Loucy (cell line): ENCODE data around the gene MAD1L1.

Experiments
- H2AFZ ChIP-seq: fragments of 200-600 bp; sonication (generic); 2 replicates; pipeline ENCODE4 v1.6.0; 2016; ENCODE audit warnings: antibody characterized with exemption, mild to moderate bottlenecking, low read length, moderate library complexity
- H3F3A ChIP-seq: fragments of 200-600 bp; 2 replicates; pipeline ENCODE4 v1.6.0; 2016; ENCODE audit warnings: antibody characterized with exemption, low read depth, mild to moderate bottlenecking
- H3K27me3 ChIP-seq: fragments of 200-600 bp; sonication (generic); 2 replicates; pipeline ENCODE4 v1.6.1; 2014; ENCODE audit warnings: low read length, mild to moderate bottlenecking; ENCODE audit not compliant: insufficient read depth, poor library complexity, severe bottlenecking
- H3K36me3 ChIP-seq: fragments of 200-600 bp; sonication (generic); 2 replicates; pipeline ENCODE4 v1.6.1; 2016; ENCODE audit warnings: low read length; ENCODE audit not compliant: insufficient read depth
- H3K4me1 ChIP-seq: fragments of 200-600 bp; sonication (generic); 2 replicates; pipeline ENCODE4 v1.5.1; 2014; ENCODE audit warnings: low read length, mild to moderate bottlenecking; ENCODE audit not compliant: insufficient read depth, poor library complexity, severe bottlenecking
- H3K4me2 ChIP-seq: fragments of 200-600 bp; sonication (generic); 2 replicates; pipeline ENCODE4 v1.6.0; 2014; ENCODE audit warnings: antibody characterized with exemption, low read length, low read depth, mild to moderate bottlenecking; ENCODE audit not compliant: poor library complexity, severe bottlenecking
- H3K4me3 ChIP-seq: fragments of 200-600 bp; sonication (generic); 2 replicates; pipeline ENCODE4 v1.5.1; 2014; ENCODE audit warnings: low read length, mild to moderate bottlenecking, mixed read lengths; ENCODE audit not compliant: poor library complexity, severe bottlenecking
- H3K79me2 ChIP-seq: fragments of 200-600 bp; sonication (generic); 2 replicates; pipeline ENCODE4 v1.6.1; 2014; ENCODE audit warnings: low read length; ENCODE audit not compliant: insufficient read depth
- H3K9ac ChIP-seq: fragments of 200-600 bp; sonication (generic); 2 replicates; pipeline ENCODE4 v1.6.0; 2014; ENCODE audit warnings: mild to moderate bottlenecking, low read depth, low read length, moderate library complexity; ENCODE audit not compliant: poor library complexity, severe bottlenecking
- H3K9me2 ChIP-seq: fragments of 200-600 bp; sonication (generic); replicated peaks from 2 replicates; pipeline ENCODE4 v1.6.1; 2016; ENCODE audit warnings: low read depth, low read length, mixed read lengths
- H3K9me3 ChIP-seq: fragments of 200-600 bp; sonication (generic); 2 replicates; pipeline ENCODE4 v1.6.1; 2014; ENCODE audit warnings: mild to moderate bottlenecking, antibody characterized with exemption, low read length, low read depth; ENCODE audit not compliant: insufficient read depth
- H4K20me1 ChIP-seq: fragments of 200-600 bp; sonication (generic); 2 replicates; pipeline ENCODE4 v1.6.0; 2014; ENCODE audit warnings: antibody characterized with exemption, low read length, mild to moderate bottlenecking; ENCODE audit not compliant: insufficient read depth, poor library complexity, severe bottlenecking
- EZH2phosphoT487 ChIP-seq: fragments of 200-600 bp; IDR thresholded peaks from 2 replicates; pipeline ENCODE4 v1.6.1; 2018; ENCODE audit warnings: antibody characterized with exemption, mild to moderate bottlenecking, moderate library complexity, borderline replicate concordance
- TF ChIP-seq, protein P1 (sequence below): fragments of 200-600 bp; sonication (generic); conservative IDR thresholded peaks from 2 replicates; pipeline ENCODE4 v1.5.1; 2014; ENCODE audit warnings: mild to moderate bottlenecking, antibody characterized with exemption, low read length

The MAD1L1 gene

DNA sequence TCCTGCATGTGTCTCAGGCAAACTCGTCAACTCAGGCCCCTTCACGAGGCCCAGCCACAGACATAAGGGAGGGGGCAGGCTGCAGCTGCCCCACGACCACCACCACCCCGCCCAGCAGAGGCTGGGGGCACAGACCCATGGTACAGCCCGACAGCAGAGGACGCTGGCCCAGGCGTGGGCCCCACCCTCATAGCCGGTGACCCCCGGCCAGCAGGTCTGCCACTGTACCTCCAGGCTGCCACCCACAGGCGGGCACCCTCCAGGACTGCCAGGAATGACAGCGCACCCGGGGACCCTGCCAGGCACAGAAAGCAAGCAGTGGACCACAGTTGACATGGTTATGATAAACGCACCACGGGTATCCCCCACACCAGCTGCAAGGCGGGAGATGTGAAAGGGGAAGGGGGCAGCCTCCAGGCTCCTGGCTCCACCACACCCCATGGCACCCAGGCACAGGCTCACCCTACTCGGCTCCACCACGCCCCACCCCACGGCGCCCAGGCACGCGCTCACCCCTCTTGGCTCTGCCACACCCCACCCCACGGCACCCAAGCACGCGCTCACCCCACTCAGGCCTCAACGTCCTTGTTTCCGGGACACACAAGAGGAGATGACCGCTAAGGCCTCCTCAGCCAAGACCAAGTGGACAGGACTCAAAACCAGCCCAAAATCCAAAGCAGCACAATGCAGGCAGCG is 135.9 kb downstream of the MAD1L1 start:
- H3K9me3 ChIP-seq = no peaks in the 10 kb centered on the region
- no peak overlapping the region for H2AFZ ChIP-seq
- no peak overlapping the region for H3K4me3 ChIP-seq
- no peak for TF ChIP-seq EZH2phosphoT487
- TF ChIP-seq, protein P1, sequence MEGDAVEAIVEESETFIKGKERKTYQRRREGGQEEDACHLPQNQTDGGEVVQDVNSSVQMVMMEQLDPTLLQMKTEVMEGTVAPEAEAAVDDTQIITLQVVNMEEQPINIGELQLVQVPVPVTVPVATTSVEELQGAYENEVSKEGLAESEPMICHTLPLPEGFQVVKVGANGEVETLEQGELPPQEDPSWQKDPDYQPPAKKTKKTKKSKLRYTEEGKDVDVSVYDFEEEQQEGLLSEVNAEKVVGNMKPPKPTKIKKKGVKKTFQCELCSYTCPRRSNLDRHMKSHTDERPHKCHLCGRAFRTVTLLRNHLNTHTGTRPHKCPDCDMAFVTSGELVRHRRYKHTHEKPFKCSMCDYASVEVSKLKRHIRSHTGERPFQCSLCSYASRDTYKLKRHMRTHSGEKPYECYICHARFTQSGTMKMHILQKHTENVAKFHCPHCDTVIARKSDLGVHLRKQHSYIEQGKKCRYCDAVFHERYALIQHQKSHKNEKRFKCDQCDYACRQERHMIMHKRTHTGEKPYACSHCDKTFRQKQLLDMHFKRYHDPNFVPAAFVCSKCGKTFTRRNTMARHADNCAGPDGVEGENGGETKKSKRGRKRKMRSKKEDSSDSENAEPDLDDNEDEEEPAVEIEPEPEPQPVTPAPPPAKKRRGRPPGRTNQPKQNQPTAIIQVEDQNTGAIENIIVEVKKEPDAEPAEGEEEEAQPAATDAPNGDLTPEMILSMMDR = no peak
- peaks cover 12% of the 10 kb centered on the region; the same call in 1 of the 2 replicates for H3K79me2 ChIP-seq
- 0 out of 2 replicates have a peak, but pooled peaks cover 3% of the 10 kb centered on the region for H3F3A ChIP-seq
- peaks cover 30% of the 10 kb centered on the region for H3K4me1 ChIP-seq
- no peak overlapping the region for H3K9ac ChIP-seq
- peaks cover 11% of the 10 kb centered on the region; the same call in 1 of the 2 replicates for H3K36me3 ChIP-seq
- H3K4me2 ChIP-seq = no peak overlapping the region
- H3K9me2 ChIP-seq = no peaks in the 10 kb centered on the region
- no peaks in the 10 kb centered on the region for H3K27me3 ChIP-seq
- no peaks in the 10 kb centered on the region for H4K20me1 ChIP-seq

DNA sequence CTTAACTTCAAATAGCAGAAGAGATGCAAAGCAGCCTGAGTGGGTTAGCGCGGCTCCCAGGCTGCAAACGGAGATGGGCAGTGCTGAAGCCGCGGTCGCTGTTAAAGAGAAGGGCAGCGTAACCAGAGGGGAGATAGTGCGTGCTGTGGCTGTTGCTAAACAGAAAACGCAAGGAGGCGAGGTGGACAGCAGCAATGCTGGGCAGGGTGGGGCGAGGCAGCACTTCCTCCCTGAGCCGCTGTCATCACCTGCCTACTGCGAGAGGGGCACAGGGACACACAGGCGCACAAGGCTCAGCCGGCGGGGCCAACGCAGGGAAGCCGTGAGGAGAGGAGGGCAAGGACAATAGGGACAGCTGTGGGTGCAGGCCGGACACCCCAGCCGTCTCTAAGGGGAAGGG is 137.3 kb downstream of the MAD1L1 start:
- H4K20me1 ChIP-seq = no peaks in the 10 kb centered on the region
- H3K36me3 ChIP-seq = peaks cover 14% of the 10 kb centered on the region; the same call in 1 of the 2 replicates
- H3K9ac ChIP-seq = no peak overlapping the region
- H3K27me3 ChIP-seq = no peaks in the 10 kb centered on the region
- H3K4me2 ChIP-seq = no peak overlapping the region
- H3K4me3 ChIP-seq = no peak overlapping the region
- H3K4me1 ChIP-seq = peaks cover 24% of the 10 kb centered on the region
- H2AFZ ChIP-seq = no peak overlapping the region
- no peaks in the 10 kb centered on the region for H3K9me3 ChIP-seq
- 0 out of 2 replicates have a peak, but pooled peaks cover 3% of the 10 kb centered on the region for H3F3A ChIP-seq
- H3K9me2 ChIP-seq = no peaks in the 10 kb centered on the region
- H3K79me2 ChIP-seq = peaks cover 12% of the 10 kb centered on the region; the same call in 1 of the 2 replicates
- TF ChIP-seq, protein P1 = no peak
- no peak for TF ChIP-seq EZH2phosphoT487

DNA sequence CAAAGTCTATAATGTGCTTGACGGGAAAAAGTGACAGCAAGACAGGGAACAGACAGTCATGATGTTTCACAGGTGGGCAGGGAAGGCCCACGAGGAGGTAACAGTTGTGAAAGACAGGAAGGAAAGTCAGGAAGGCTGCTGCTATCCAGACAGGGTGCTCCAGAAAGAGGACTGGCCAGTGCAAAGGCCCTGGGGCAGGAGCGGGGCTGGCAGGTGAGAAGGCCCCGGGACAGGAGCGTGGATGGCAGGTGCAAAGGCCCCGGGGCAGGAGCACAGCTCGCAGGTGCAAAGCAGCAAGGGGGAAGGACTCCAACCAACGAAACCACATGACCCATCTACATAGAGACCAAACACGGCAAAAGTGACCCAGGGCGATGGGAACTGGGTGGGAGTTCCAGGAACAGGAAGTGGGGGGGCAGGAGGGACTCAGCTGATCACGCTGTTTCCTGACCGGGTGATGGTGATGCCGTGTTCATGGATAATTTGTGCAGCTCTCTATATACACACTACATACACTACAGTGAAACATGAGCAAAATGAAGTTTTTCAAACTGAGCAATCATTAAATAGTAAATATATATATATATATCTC is 138.2 kb downstream of the MAD1L1 start:
- peaks cover 15% of the 10 kb centered on the region for H3K4me1 ChIP-seq
- no peak overlapping the region for H3K4me3 ChIP-seq
- H2AFZ ChIP-seq = no peak overlapping the region
- H3K4me2 ChIP-seq = no peak overlapping the region
- H3K9me2 ChIP-seq = no peaks in the 10 kb centered on the region
- H3F3A ChIP-seq = 0 out of 2 replicates have a peak, but pooled peaks cover 3% of the 10 kb centered on the region
- no peaks in the 10 kb centered on the region for H3K27me3 ChIP-seq
- no peaks in the 10 kb centered on the region for H3K9me3 ChIP-seq
- no peak for TF ChIP-seq EZH2phosphoT487
- TF ChIP-seq, protein P1 = no peak
- H3K9ac ChIP-seq = no peak overlapping the region
- no peaks in the 10 kb centered on the region for H4K20me1 ChIP-seq
- peaks cover 12% of the 10 kb centered on the region; the same call in 1 of the 2 replicates for H3K79me2 ChIP-seq
- H3K36me3 ChIP-seq = peaks cover 16% of the 10 kb centered on the region; the same call in 1 of the 2 replicates
